Neural cell (in vitro differentiated cells): ENCODE data around the gene ACSL6. TPM values are rescaled to one million over a fixed set of nuclear protein-coding genes. Genes with fewer than 3 reads are reported as not detected.

ENCODE experiments used
- H2AFZ ChIP-seq: fragments of 200-600, 300-800 bp; sonication (generic), shearing (Covaris generic); 2 replicates; pipeline ENCODE4 v1.6.0; 2014; ENCODE audit warnings: low read depth, mild to moderate bottlenecking, antibody characterized with exemption, low read length, moderate library complexity
- H3F3A ChIP-seq: fragments of 200-600 bp; shearing (Covaris generic); 2 replicates; pipeline ENCODE4 v1.6.1; 2016; ENCODE audit warnings: mild to moderate bottlenecking, moderate library complexity, mixed read lengths, antibody characterized with exemption, low read length; ENCODE audit not compliant: insufficient read depth, poor library complexity, severe bottlenecking
- H3K27ac ChIP-seq: fragments of 200-600, 300-800 bp; sonication (generic), shearing (Covaris generic); 2 replicates; pipeline ENCODE4 v1.5.1; 2014; ENCODE audit warnings: mild to moderate bottlenecking, low read length, moderate library complexity
- H3K27me3 ChIP-seq: fragments of 300-800, 200-600 bp; sonication (generic), shearing (Covaris generic); 2 replicates; pipeline ENCODE4 v1.6.0; 2014; ENCODE audit warnings: mild to moderate bottlenecking, low read depth, low read length, moderate library complexity; ENCODE audit not compliant: insufficient read depth
- H3K36me3 ChIP-seq: fragments of 300-800, 200-600 bp; sonication (generic), shearing (Covaris generic); 2 replicates; pipeline ENCODE4 v1.5.1; 2014; ENCODE audit warnings: mild to moderate bottlenecking, antibody characterized with exemption, low read length, moderate library complexity; ENCODE audit not compliant: insufficient read depth
- H3K4me2 ChIP-seq: fragments of 300-800, 200-600 bp; sonication (generic), shearing (Covaris generic); 2 replicates; pipeline ENCODE4 v1.6.0; 2014; ENCODE audit warnings: mild to moderate bottlenecking, low read length
- H3K4me3 ChIP-seq: fragments of 300-800, 200-600 bp; sonication (generic), shearing (Covaris generic); 2 replicates; pipeline ENCODE4 v1.5.1; 2014; ENCODE audit warnings: mild to moderate bottlenecking, low read length, moderate library complexity
- H3K79me2 ChIP-seq: fragments of 200-600 bp; shearing (Covaris generic); replicated peaks from 2 replicates; pipeline ENCODE4 v1.6.0; 2014; ENCODE audit warnings: mild to moderate bottlenecking, low read length, moderate library complexity; ENCODE audit not compliant: insufficient read depth
- H3K9ac ChIP-seq: fragments of 300-800, 200-600 bp; sonication (generic), shearing (Covaris generic); 2 replicates; pipeline ENCODE4 v1.6.1; 2016; ENCODE audit warnings: mild to moderate bottlenecking, low read length, mixed read lengths
- H3K9me2 ChIP-seq: fragments of 200-600 bp; shearing (Covaris generic); 2 replicates; pipeline ENCODE4 v1.6.1; 2016; ENCODE audit warnings: mild to moderate bottlenecking, low read length, mixed read lengths; ENCODE audit not compliant: insufficient read depth
- H3K9me3 ChIP-seq: fragments of 200-600, 300-800 bp; sonication (generic), shearing (Covaris generic); 2 replicates; pipeline ENCODE4 v1.6.1; 2016; ENCODE audit warnings: mild to moderate bottlenecking, mixed run types, low read length, moderate library complexity, mixed read lengths
- H4K20me1 ChIP-seq: fragments of 200-600 bp; shearing (Covaris generic); 2 replicates; pipeline ENCODE4 v1.6.1; 2016; ENCODE audit warnings: mild to moderate bottlenecking, mixed run types; ENCODE audit not compliant: insufficient read depth
- CTCF ChIP-seq: fragments of 450-650 bp; IDR thresholded peaks from 2 replicates; pipeline ENCODE4 v1.5.1; 2014; ENCODE audit warnings: antibody characterized with exemption, mild to moderate bottlenecking, moderate library complexity; ENCODE audit not compliant: poor library complexity, severe bottlenecking
- EP300 ChIP-seq: fragments of 450-650 bp; conservative IDR thresholded peaks from 2 replicates; pipeline ENCODE4 v1.6.1; 2014; ENCODE audit warnings: antibody characterized with exemption, mild to moderate bottlenecking, moderate library complexity; ENCODE audit not compliant: poor library complexity, severe bottlenecking
- EZH2 ChIP-seq: fragments of 200-600, 300-800 bp; shearing (Covaris generic), sonication (generic); IDR thresholded peaks from 2 replicates; pipeline ENCODE4 v1.6.1; 2014; ENCODE audit warnings: antibody characterized with exemption, low read length, borderline replicate concordance, mild to moderate bottlenecking; ENCODE audit not compliant: insufficient read depth, poor library complexity, severe bottlenecking
- MXI1 ChIP-seq: fragments of 450-650 bp; conservative IDR thresholded peaks from 2 replicates; pipeline ENCODE4 v1.6.1; 2014; ENCODE audit warnings: antibody characterized with exemption, mild to moderate bottlenecking; ENCODE audit not compliant: poor library complexity, severe bottlenecking
- POLR2AphosphoS5 ChIP-seq: IDR thresholded peaks from 2 replicates; pipeline ENCODE4 v1.6.1; 2012
- RAD21 ChIP-seq: fragments of 450-650 bp; conservative IDR thresholded peaks from 2 replicates; pipeline ENCODE4 v1.6.1; 2014; ENCODE audit warnings: antibody characterized with exemption, mild to moderate bottlenecking, moderate library complexity
- REST ChIP-seq: IDR thresholded peaks from 2 replicates; pipeline ENCODE4 v1.6.1; 2012; ENCODE audit warnings: borderline replicate concordance
- SMC3 ChIP-seq: fragments of 450-650 bp; conservative IDR thresholded peaks from 2 replicates; pipeline ENCODE4 v1.6.1; 2014; ENCODE audit warnings: antibody characterized with exemption, mild to moderate bottlenecking, moderate library complexity; ENCODE audit not compliant: poor library complexity
- TAF1 ChIP-seq: IDR thresholded peaks from 2 replicates; pipeline ENCODE4 v1.6.1; 2012; ENCODE audit warnings: low read depth
- polyA plus RNA-seq: library from polyadenylated mRNA; depleted of rRNA; stranded (reverse); fragments of >200 nt; gene quantifications from 2 replicates; pipeline ENCODE4 v1.2.3, GENCODE V29; 2014

The ACSL6 gene
- polyA plus RNA-seq, 1 donor from 2014 or later, result 30.5 TPM

- Histone ChIP-seq H3F3A (no peaks in the 10 kb centered on the region), H3K79me2 (no peaks in the 10 kb centered on the region), H4K20me1 (no peaks in the 10 kb centered on the region), H3K9me2 (no peaks in the 10 kb centered on the region), H3K9me3 (no peaks in the 10 kb centered on the region), H3K27ac (no peak overlapping the region), H3K9ac (no peak overlapping the region), H3K4me3 (no peak overlapping the region), H3K36me3 (no peaks in the 10 kb centered on the region), H2AFZ (no peak overlapping the region), H3K4me2 (no peak overlapping the region), H3K27me3 (no peaks in the 10 kb centered on the region)
- TF ChIP-seq CTCF, result no peak
- TF ChIP-seq TAF1, result no peak
- no peak for TF ChIP-seq SMC3
- no peak for TF ChIP-seq RAD21
- no peak for TF ChIP-seq POLR2AphosphoS5
- no peak for TF ChIP-seq MXI1
- no peak for TF ChIP-seq EP300
- no peak for TF ChIP-seq REST
- no peak for TF ChIP-seq EZH2
Measured at GRCh38 chr5:131999041-131999440, 12.4 kb downstream of the ACSL6 start.

GRCh38 chr5:131998431-131999040 is 12.9 kb downstream of the ACSL6 start:
- no peaks in the 10 kb centered on the region for H3K9me3 ChIP-seq
- TF ChIP-seq REST (no peak), CTCF (no peak), EZH2 (no peak), TAF1 (no peak), EP300 (no peak)
- H3K9me2 ChIP-seq, result no peaks in the 10 kb centered on the region
- H3K9ac ChIP-seq, result no peak overlapping the region
- H3K4me2 ChIP-seq, result no peak overlapping the region
- no peak overlapping the region for H2AFZ ChIP-seq
- no peak overlapping the region for H3K4me3 ChIP-seq
- H4K20me1 ChIP-seq, result no peaks in the 10 kb centered on the region
- no peak overlapping the region for H3K27ac ChIP-seq
- no peaks in the 10 kb centered on the region for H3K36me3 ChIP-seq
- no peaks in the 10 kb centered on the region for H3K27me3 ChIP-seq
- H3K79me2 ChIP-seq, result no peaks in the 10 kb centered on the region
- no peaks in the 10 kb centered on the region for H3F3A ChIP-seq
